GM19240 (cell line): Measurements from ENCODE around the gene ACD.
"Not testable (repeated sequence)": the region's sequence is repeated elsewhere in the genome, so short reads cannot be mapped to it uniquely, and the experiment has no call there.

Experiments used
- DNase-seq: peaks from one replicate; pipeline ENCODE4 v3.0.0; 2011; ENCODE audit warnings: low spot score; ENCODE audit not compliant: insufficient read length

Gene ACD

GRCh38 chr16:67659675-67660563 is at the start of gene ACD:
Gene ACD, minus strand, starts transcription at chr16:67660260. Its CDS starts 40 bp downstream, at chr16:67660220.
- DNase-seq = peak; percentile 100

- no peak for DNase-seq
Measured at GRCh38 chr16:67709050-67709449, 49.0 kb upstream of the ACD start.

- no peak for DNase-seq
Measured at GRCh38 chr16:67708368-67708771, 48.3 kb upstream of the ACD start.

- DNase-seq = no peak
Measured at GRCh38 chr16:67707790-67708189, 47.7 kb upstream of the ACD start.

GRCh38 chr16:67707210-67707609 is 47.1 kb upstream of the ACD start:
- no peak for DNase-seq

GRCh38 chr16:67704110-67704509 is 44.0 kb upstream of the ACD start:
- DNase-seq = no peak

GRCh38 chr16:67703626-67704025 is 43.6 kb upstream of the ACD start:
- no peak for DNase-seq

GRCh38 chr16:67702130-67702529 is 42.1 kb upstream of the ACD start:
- no peak for DNase-seq

GRCh38 chr16:67701420-67701819 is 41.4 kb upstream of the ACD start:
- DNase-seq = no peak

GRCh38 chr16:67699265-67699664 is 39.2 kb upstream of the ACD start:
- no peak for DNase-seq

- no peak for DNase-seq
Measured at GRCh38 chr16:67697422-67698185, 37.5 kb upstream of the ACD start.

- no peak for DNase-seq
Measured at GRCh38 chr16:67694611-67695010, 34.6 kb upstream of the ACD start.

GRCh38 chr16:67693517-67694285 is 33.6 kb upstream of the ACD start:
- not testable (repeated sequence) for DNase-seq

- no peak for DNase-seq
Measured at GRCh38 chr16:67685388-67686112, 25.5 kb upstream of the ACD start.

GRCh38 chr16:67683767-67684166 is 23.7 kb upstream of the ACD start:
- no peak for DNase-seq

GRCh38 chr16:67679935-67680897 is 20.2 kb upstream of the ACD start:
- no peak for DNase-seq

- DNase-seq = no peak
Measured at GRCh38 chr16:67678354-67679023, 18.4 kb upstream of the ACD start.

- DNase-seq = no peak
Measured at GRCh38 chr16:67677712-67678111, 17.7 kb upstream of the ACD start.

- no peak for DNase-seq
Measured at GRCh38 chr16:67676939-67677338, 16.9 kb upstream of the ACD start.
